Activated CD4-positive, alpha-beta T cell treated with anti-CD3 and anti-CD28 coated beads, Interleukin-2, amount 10 ng/mL, durations not matched to agents 24 days and 14 days (primary cell): ENCODE results near the gene HIGD2B. TPM values are rescaled to one million over a fixed set of nuclear protein-coding genes. Genes with fewer than 3 reads are reported as not detected.
A peak's percentile ranks its signal among the peaks of the same experiment; 100 is the strongest.
"Not testable (repeated sequence)": the region's sequence is repeated elsewhere in the genome, so short reads cannot be mapped to it uniquely, and the experiment has no call there.

ENCODE experiments used
- DNase-seq: peaks from one replicate; pipeline ENCODE4 v3.0.0; 2022
- H3K27ac Mint-ChIP-seq: one replicate; pipeline ENCODE4 v1.8.0; 2022; ENCODE audit warnings: mild to moderate bottlenecking, mixed read lengths
- H3K27me3 Mint-ChIP-seq: one replicate; pipeline ENCODE4 v1.8.0; 2022; ENCODE audit warnings: mixed read lengths
- H3K36me3 Mint-ChIP-seq: one replicate; pipeline ENCODE4 v1.8.0; 2022; ENCODE audit warnings: low read depth, mild to moderate bottlenecking, mixed read lengths
- H3K4me1 Mint-ChIP-seq: one replicate; pipeline ENCODE4 v1.8.0; 2021; ENCODE audit warnings: mixed read lengths
- H3K4me3 Mint-ChIP-seq: one replicate; pipeline ENCODE4 v1.8.0; 2022; ENCODE audit warnings: mild to moderate bottlenecking, moderate library complexity, mixed read lengths
- H3K9me3 Mint-ChIP-seq: one replicate; pipeline ENCODE4 v1.8.0; 2021; ENCODE audit warnings: mixed read lengths
- intact Hi-C: fragments of 100-400 bp; cut with micrococcal nuclease; formaldehyde crosslinking; loops from one replicate; pipeline ENCODE4 v1.15.1; 2023
- total RNA-seq: library from RNA; stranded (reverse); gene quantifications from 2 replicates; pipeline ENCODE4 v1.2.3, GENCODE V29; 2022

HIGD2B gene
- not detected in 2 replicates for total RNA-seq

DNA sequence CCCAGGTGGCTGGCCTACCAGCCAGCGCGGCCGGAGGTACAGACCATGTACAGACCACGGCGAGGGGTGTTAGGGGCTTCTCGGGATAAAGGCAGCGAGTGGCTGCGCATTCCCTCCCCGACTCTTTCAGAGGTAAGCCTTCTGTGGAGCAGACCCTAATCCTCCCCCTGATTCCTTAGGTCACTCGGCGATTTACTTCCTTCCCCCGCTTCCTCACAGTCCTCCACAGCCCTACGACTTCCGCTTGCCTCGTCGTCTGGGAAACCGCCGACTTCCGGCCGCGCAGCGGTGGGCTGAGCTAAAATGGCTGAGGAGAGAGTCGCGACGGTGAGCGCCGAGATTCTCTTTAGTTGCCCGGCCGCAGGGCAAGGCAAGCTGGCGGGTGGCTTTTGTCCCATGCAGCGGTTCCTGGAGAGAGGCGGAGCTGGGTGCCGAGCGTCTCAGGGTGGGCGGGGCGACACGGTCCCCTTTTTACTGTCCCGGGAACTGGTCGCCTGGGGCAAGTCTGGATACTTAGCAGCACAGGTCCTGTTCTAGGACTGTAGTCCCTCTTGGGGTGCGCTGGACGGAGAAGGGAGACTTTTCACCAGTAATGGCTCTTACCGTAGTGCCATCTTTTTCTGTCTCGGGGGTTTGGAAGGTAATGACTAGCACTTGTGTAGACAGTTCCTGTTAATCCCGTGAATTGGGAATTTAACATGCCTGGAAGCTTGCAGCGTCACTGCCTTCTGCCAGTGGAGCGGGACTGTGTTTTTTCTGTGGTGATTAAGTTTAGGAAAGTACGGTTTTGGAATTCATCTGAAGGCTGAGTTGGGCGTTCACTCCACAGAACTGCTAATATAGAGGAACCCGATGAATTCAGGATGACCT, at the start of gene HIGD2B, which contains the start of gene BBS4:
Gene HIGD2B, minus strand, starts transcription at position 258 of the 870 bp plus-strand sequence. CDS start 9,808 bp downstream, outside the sequence.
Gene BBS4, plus strand, starts transcription at position 283 of the 870 bp plus-strand sequence. Its CDS starts 21 bp downstream, at position 304.
- Mint-ChIP-seq H3K4me1 (peaks cover 21% of the 10 kb centered on the region), H3K27ac (peak within 1 kb of the TSS; percentile 88), H3K9me3 (no peaks in the 10 kb centered on the region), H3K27me3 (peaks cover under 1% of the 10 kb centered on the region), H3K36me3 (no peaks in the 10 kb centered on the region), H3K4me3 (peak within 1 kb of the TSS; percentile 97)
- intact Hi-C loops = loop anchor here (2.0 to 5.0 kb wide), 3 partner anchors 97 to 569 kb away; partner anchors contain the start of genes ADPGK, ARIH1, MYO9A and SENP8
- DNase-seq = peak; percentile 97

- Mint-ChIP-seq H3K9me3 (peaks cover 4% of the 10 kb centered on the region), H3K4me1 (peaks cover 26% of the 10 kb centered on the region), H3K27me3 (no peaks in the 10 kb centered on the region), H3K27ac (no peak overlapping the region), H3K4me3 (no peak overlapping the region), H3K36me3 (peaks cover 45% of the 10 kb centered on the region)
- intact Hi-C loops = no loop called here
- DNase-seq = no peak
Observed at GRCh38 chr15:72735111-72735510, 49.1 kb upstream of the HIGD2B start.

GRCh38 chr15:72733941-72734738, 48.2 kb upstream of the HIGD2B start:
- intact Hi-C loops = no loop called here
- H3K36me3 Mint-ChIP-seq = peaks cover 39% of the 10 kb centered on the region

GRCh38 chr15:72732516-72732915, 46.5 kb upstream of the HIGD2B start:
- intact Hi-C loops = no loop called here
- DNase-seq = no peak
- H3K4me1 Mint-ChIP-seq = peaks cover 13% of the 10 kb centered on the region
- H3K27ac Mint-ChIP-seq = no peak overlapping the region
- peaks cover 29% of the 10 kb centered on the region for H3K36me3 Mint-ChIP-seq
- no peaks in the 10 kb centered on the region for H3K9me3 Mint-ChIP-seq
- H3K4me3 Mint-ChIP-seq = no peak overlapping the region
- no peaks in the 10 kb centered on the region for H3K27me3 Mint-ChIP-seq

More at GRCh38 chr15:72733941-72734738, 48.2 kb upstream of the HIGD2B start:
- no peak for DNase-seq
- H3K4me3 Mint-ChIP-seq = no peak overlapping the region
- H3K4me1 Mint-ChIP-seq = peaks cover 17% of the 10 kb centered on the region
- H3K9me3 Mint-ChIP-seq = peaks cover 4% of the 10 kb centered on the region
- no peaks in the 10 kb centered on the region for H3K27me3 Mint-ChIP-seq
- H3K27ac Mint-ChIP-seq = no peak overlapping the region

GRCh38 chr15:72732086-72732485, 46.1 kb upstream of the HIGD2B start:
- intact Hi-C loops = no loop called here
- no peak overlapping the region for H3K4me3 Mint-ChIP-seq
- peaks cover 13% of the 10 kb centered on the region for H3K4me1 Mint-ChIP-seq

GRCh38 chr15:72728821-72729220, 42.8 kb upstream of the HIGD2B start:
- Mint-ChIP-seq H3K9me3 (no peaks in the 10 kb centered on the region), H3K36me3 (peaks cover 7% of the 10 kb centered on the region), H3K27me3 (no peaks in the 10 kb centered on the region), H3K27ac (no peak overlapping the region), H3K4me1 (peaks cover 4% of the 10 kb centered on the region), H3K4me3 (no peak overlapping the region)
- DNase-seq = no peak
- intact Hi-C loops = no loop called here

More at GRCh38 chr15:72732086-72732485, 46.1 kb upstream of the HIGD2B start:
- Mint-ChIP-seq H3K9me3 (no peaks in the 10 kb centered on the region), H3K27me3 (no peaks in the 10 kb centered on the region), H3K27ac (no peak overlapping the region), H3K36me3 (peaks cover 25% of the 10 kb centered on the region)
- no peak for DNase-seq

- H3K27me3 Mint-ChIP-seq, H3K4me1 Mint-ChIP-seq, H3K36me3 Mint-ChIP-seq, H3K27ac Mint-ChIP-seq, DNase-seq, H3K9me3 Mint-ChIP-seq, H3K4me3 Mint-ChIP-seq, intact Hi-C loops: not testable (repeated sequence)
Observed at GRCh38 chr15:72728249-72728648, 42.3 kb upstream of the HIGD2B start.

DNA sequence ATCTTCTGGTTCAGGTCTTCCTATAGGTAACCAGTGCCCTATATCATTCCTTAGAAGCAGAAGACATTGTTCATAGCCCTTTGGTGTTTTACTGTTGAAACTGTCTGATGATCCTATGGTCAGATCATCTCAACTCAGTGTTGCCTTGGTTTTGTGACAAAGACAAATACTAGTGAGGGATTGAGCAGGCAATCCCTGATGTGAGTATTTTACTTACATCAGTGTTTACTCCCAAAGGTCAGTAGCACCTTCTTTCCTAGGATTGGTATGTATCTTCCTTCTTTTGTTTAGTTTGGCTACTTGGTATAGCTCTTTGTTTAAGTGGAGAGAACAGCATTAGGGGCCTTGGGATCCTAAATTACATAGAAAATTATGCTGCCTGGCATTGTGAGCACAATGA, 41.2 kb upstream of the HIGD2B start:
- DNase-seq = no peak
- intact Hi-C loops = no loop called here
- Mint-ChIP-seq H3K9me3 (no peaks in the 10 kb centered on the region), H3K4me1 (peaks cover 3% of the 10 kb centered on the region), H3K27ac (no peak overlapping the region), H3K4me3 (no peak overlapping the region), H3K36me3 (peaks cover 7% of the 10 kb centered on the region), H3K27me3 (no peaks in the 10 kb centered on the region)

- H3K36me3 Mint-ChIP-seq, H3K27ac Mint-ChIP-seq, H3K27me3 Mint-ChIP-seq, intact Hi-C loops, H3K9me3 Mint-ChIP-seq, H3K4me3 Mint-ChIP-seq, DNase-seq, H3K4me1 Mint-ChIP-seq: not testable (repeated sequence)
Observed at GRCh38 chr15:72725851-72726250, 39.9 kb upstream of the HIGD2B start.

DNA sequence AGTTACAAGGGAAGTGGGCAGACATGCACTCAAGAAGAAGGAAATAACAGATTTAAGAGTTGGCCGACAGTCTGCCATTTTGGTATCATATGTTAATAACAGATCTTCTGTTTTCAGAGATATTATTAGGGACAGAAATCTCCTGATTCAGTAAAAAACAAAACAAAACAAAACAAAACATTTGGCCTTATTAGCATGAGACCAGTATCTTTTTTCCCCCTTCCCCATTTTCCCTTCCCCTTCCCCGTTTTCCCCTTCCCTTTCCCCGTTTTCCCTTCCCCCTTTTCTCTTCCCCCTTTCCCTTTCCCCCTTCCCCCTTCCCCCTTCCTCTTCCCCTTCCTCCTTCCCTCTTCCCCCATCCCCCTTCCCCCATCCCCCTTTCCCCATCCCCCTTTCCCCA, 39.5 kb upstream of the HIGD2B start:
- H3K9me3 Mint-ChIP-seq = no peaks in the 10 kb centered on the region
- intact Hi-C loops = no loop called here
- H3K27me3 Mint-ChIP-seq = no peaks in the 10 kb centered on the region
- no peak for DNase-seq
- H3K4me3 Mint-ChIP-seq = no peak overlapping the region
- H3K36me3 Mint-ChIP-seq = no peaks in the 10 kb centered on the region
- H3K27ac Mint-ChIP-seq = no peak overlapping the region
- H3K4me1 Mint-ChIP-seq = no peaks in the 10 kb centered on the region

DNA sequence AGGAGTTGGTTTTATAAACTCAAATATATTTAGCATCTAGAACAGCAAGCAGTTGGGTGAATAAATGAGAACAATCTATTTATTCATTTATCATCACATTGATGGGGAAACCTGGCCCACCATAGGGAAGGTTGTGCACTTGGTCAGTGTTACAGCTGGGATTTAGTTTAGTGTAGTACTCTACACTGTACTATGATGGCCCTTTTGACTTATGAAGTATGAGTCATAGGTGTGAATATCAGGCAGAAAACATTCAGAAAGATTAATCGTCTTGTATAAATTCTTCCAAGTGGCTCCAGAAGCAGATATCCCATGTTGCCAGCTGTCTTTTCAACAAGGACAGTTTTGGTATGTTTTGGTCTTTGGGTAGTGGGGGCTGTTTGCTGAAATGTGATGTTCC, 38.0 kb upstream of the HIGD2B start:
- Mint-ChIP-seq H3K27me3 (no peaks in the 10 kb centered on the region), H3K9me3 (no peaks in the 10 kb centered on the region), H3K4me1 (no peaks in the 10 kb centered on the region), H3K27ac (no peak overlapping the region), H3K36me3 (no peaks in the 10 kb centered on the region), H3K4me3 (no peak overlapping the region)
- intact Hi-C loops = loop anchor here (5.0 kb wide), 2 partner anchors 58 to 518 kb away; partner anchors contain the start of gene ADPGK
- no peak for DNase-seq

DNA sequence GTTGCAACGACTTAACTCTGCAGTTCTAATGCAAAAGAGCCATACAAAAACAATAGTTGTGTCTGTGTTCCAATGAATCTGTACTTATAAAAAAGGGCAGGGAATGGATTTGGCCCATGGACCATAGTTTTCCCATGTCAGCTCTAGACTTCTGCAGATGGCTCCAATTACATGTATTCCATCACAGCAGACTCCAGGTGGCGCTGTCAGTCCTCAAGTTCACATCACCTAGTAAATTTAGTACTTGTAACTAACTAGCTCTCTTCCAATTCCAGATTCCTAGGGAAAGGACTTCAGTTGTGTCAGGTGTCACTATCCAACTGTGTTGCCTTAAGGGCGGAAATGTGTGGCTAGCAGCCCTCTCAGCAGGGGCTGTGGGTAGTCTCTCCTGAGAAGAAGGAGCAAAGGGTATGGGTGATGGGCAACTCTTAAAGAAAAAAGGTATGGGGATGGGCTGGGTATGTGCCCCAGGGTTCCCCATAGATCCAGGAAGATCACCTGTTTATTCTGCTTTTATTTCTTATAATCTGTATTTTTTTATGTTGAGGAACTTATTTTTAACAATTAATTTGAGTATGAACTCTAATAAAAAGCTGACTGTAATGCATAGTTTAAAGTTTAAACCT, 36.2 kb upstream of the HIGD2B start:
- Mint-ChIP-seq H3K4me3 (no peak overlapping the region), H3K9me3 (no peaks in the 10 kb centered on the region), H3K36me3 (no peaks in the 10 kb centered on the region), H3K27me3 (no peaks in the 10 kb centered on the region), H3K4me1 (no peaks in the 10 kb centered on the region), H3K27ac (no peak overlapping the region)
- peak; percentile 90 for DNase-seq
- intact Hi-C loops = loop anchor here (1.0 to 5.0 kb wide), 3 partner anchors 60 to 520 kb away; partner anchors contain the start of gene ADPGK

GRCh38 chr15:72708551-72709303, 22.7 kb upstream of the HIGD2B start:
- H3K27me3 Mint-ChIP-seq, intact Hi-C loops, H3K27ac Mint-ChIP-seq, H3K36me3 Mint-ChIP-seq, H3K4me3 Mint-ChIP-seq, DNase-seq, H3K9me3 Mint-ChIP-seq, H3K4me1 Mint-ChIP-seq: not testable (repeated sequence)
